Measurements from ENCODE around the gene MDM1.

The MDM1 gene

DNA sequence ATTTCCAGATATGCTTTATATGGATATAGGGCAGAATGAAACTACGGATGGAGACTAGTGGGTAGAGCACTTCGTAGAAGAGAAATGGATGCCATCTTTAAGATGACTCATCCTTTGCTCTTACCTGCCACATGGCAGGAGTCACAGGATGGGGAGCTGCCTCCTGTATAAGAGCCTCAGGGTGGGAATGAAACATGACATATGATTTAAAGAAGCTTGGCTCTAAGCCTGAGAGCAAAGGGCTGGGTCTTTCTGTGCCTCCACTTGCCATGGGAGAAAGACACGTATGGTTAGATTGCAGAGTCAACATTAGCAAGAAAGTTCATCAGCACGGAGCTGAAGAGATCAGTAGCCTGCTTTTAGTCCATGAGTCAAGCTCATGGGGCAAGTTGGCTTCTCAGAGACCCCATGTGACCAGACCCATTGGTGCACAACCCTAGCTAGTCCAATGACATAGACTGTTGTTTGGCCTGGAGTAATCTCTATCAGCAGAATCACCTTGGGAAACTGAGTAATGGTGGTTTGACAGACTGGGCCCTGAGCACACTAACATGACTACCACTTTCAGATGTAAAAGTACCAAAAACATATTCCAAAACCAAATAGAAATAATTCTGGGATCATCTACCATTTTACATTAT is 40.6 kb downstream of the MDM1 start:
- DNase-seq (ENCODE audit: low read depth) = no peak
- H3K4me3 ChIP-seq (replicated peaks; ENCODE audit: low read depth, low read length) = no peak overlapping the region
- TF ChIP-seq, protein P1, sequence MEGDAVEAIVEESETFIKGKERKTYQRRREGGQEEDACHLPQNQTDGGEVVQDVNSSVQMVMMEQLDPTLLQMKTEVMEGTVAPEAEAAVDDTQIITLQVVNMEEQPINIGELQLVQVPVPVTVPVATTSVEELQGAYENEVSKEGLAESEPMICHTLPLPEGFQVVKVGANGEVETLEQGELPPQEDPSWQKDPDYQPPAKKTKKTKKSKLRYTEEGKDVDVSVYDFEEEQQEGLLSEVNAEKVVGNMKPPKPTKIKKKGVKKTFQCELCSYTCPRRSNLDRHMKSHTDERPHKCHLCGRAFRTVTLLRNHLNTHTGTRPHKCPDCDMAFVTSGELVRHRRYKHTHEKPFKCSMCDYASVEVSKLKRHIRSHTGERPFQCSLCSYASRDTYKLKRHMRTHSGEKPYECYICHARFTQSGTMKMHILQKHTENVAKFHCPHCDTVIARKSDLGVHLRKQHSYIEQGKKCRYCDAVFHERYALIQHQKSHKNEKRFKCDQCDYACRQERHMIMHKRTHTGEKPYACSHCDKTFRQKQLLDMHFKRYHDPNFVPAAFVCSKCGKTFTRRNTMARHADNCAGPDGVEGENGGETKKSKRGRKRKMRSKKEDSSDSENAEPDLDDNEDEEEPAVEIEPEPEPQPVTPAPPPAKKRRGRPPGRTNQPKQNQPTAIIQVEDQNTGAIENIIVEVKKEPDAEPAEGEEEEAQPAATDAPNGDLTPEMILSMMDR (IDR thresholded peaks at IDR 0.05; ENCODE audit: low read length, missing control alignments) = no peak

DNA sequence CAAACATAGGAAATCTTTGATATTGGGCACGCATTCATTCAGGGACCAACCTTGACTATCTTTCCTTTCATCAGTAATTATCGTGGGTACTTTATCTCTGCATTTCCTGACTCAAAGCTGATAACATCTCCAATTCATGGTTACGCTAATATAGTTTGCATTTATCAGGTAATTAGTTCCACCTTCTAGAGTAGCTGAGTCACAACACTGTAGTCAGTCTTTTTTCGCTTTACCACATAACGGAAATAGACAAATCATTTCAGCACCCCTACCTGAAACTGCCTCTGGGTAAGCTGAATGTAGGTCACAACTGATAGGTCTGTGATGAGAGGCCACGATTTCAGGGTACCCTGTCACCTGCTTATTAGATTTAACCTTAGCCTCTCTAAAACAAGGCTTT is 42.0 kb downstream of the MDM1 start:
- H3K4me3 ChIP-seq (replicated peaks; ENCODE audit: low read depth, low read length) = no peak overlapping the region
- no peak for DNase-seq (ENCODE audit: low read depth)
- TF ChIP-seq, protein P1 (IDR thresholded peaks at IDR 0.05; ENCODE audit: low read length, missing control alignments) = no peak

- no peak for DNase-seq (ENCODE audit: low read depth)
- no peak overlapping the region for H3K4me3 ChIP-seq (replicated peaks; ENCODE audit: low read depth, low read length)
- TF ChIP-seq, protein P1 (IDR thresholded peaks at IDR 0.05; ENCODE audit: low read length, missing control alignments) = no peak
These were observed 45.1 kb downstream of the MDM1 start for GRCh38 chr12:68287106-68287505.

DNA sequence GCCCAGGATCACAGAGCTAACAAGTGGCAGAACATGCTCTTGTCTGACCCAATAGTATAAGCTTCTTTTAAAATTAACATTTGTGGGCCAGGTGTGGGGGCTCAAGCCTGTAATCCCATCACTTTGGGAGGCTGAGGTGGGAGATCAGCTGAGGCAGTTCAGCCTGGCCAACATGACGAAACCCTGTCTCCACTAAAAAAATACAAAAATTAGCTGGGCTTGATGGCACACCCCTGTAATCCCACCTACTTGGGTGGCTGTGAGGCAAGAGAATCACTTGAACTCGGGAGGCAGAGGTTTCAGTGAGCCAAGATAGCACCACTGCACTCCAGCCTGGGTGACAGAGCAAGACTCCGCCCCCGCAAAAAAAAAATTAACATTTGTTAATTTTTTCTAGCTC is 45.8 kb downstream of the MDM1 start:
- no peak overlapping the region for H3K4me3 ChIP-seq (replicated peaks; ENCODE audit: low read depth, low read length)
- no peak for DNase-seq (ENCODE audit: low read depth)
- TF ChIP-seq, protein P1 (IDR thresholded peaks at IDR 0.05; ENCODE audit: low read length, missing control alignments) = no peak

DNA sequence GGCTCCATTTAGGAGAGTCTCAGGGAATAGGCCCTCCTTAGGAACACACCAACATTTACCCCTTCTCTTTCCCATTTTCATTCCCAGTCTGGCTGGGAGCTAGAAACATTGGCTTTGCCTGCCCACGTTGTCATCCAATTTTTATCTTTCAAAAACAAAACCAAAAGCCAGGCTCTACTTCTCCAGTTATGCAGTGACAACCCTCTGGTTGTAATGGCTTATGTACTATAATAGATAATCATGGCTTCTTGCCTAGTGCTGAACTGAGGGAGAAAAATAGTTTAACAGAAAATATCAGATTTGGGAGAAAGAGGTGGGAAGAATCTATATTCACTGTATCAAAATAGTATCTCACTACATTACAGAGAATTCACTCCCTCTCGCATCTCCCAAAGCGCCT is 46.6 kb downstream of the MDM1 start:
- no peak overlapping the region for H3K4me3 ChIP-seq (replicated peaks; ENCODE audit: low read depth, low read length)
- TF ChIP-seq, protein P1 (IDR thresholded peaks at IDR 0.05; ENCODE audit: low read length, missing control alignments) = no peak
- no peak for DNase-seq (ENCODE audit: low read depth)

GRCh38 chr12:68281322-68282077 is 50.7 kb downstream of the MDM1 start:
- no peak for DNase-seq (ENCODE audit: low read depth)
- TF ChIP-seq, protein P1 (IDR thresholded peaks at IDR 0.05; ENCODE audit: low read length, missing control alignments) = no peak
- H3K4me3 ChIP-seq (replicated peaks; ENCODE audit: low read depth, low read length) = no peak overlapping the region

All from fibroblast of pulmonary artery (primary cell).